ENCODE data around the gene SHISA9.
A peak's percentile ranks its signal among the peaks of the same experiment; 100 is the strongest.

SHISA9 gene

DNA sequence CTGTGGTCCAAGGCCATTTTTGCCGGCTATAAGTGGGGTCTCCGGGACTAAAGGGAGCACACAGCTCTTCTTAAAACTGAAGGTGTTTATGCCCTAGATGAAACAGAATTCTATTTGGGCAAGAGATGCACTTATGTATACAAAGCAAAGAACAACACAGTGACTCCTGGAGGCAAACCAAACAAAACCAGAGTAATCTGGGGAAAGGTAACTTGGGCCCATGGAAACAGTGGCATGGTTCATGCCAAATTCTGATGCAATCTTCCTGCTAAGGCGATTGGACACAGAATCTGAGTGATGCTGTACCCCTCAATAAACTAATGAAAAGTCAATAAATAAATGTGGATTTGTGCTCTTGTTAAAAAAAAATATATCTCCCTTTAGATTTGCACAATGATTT, 20.2 kb upstream of the SHISA9 start:
- no peak for TF ChIP-seq CTCF (IDR thresholded peaks at IDR 0.05; ENCODE audit: insufficient read depth, low read depth, low read length, missing control alignments)
- no peak for DNase-seq (ENCODE audit: low read depth)
- no peak overlapping the region for H3K4me3 ChIP-seq (ENCODE audit: low read length)

GRCh38 chr16:12881740-12882139, 19.7 kb upstream of the SHISA9 start:
- no peak for TF ChIP-seq CTCF (IDR thresholded peaks at IDR 0.05; ENCODE audit: insufficient read depth, low read depth, low read length, missing control alignments)
- no peak overlapping the region for H3K4me3 ChIP-seq (ENCODE audit: low read length)
- DNase-seq (ENCODE audit: low read depth) = no peak

DNA sequence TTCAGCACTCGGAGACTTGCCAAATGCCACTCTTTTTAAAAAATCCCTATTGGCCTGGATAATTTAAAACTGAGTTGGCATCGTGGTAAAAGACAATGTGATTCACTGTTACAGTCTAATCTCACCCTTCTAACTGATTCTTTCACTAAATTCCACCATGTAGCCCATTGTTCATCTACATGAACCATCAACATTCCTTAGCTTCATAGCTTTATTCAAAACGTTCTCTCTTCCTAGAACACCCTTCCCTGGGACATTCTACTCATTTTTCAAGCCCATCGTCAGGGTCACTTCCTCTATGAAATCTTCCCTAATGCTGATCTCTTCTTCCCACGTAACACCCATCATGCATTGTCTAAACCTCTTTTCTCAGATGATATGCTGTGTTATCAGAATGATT, 15.7 kb upstream of the SHISA9 start:
- no peak overlapping the region for H3K4me3 ChIP-seq (ENCODE audit: low read length)
- TF ChIP-seq CTCF (IDR thresholded peaks at IDR 0.05; ENCODE audit: insufficient read depth, low read depth, low read length, missing control alignments) = no peak
- no peak for DNase-seq (ENCODE audit: low read depth)

GRCh38 chr16:12891836-12892235, 9.6 kb upstream of the SHISA9 start:
- H3K4me3 ChIP-seq (ENCODE audit: low read length) = no peak overlapping the region
- no peak for DNase-seq (ENCODE audit: low read depth)
- no peak for TF ChIP-seq CTCF (IDR thresholded peaks at IDR 0.05; ENCODE audit: insufficient read depth, low read depth, low read length, missing control alignments)

- DNase-seq (ENCODE audit: low read depth) = no peak
- TF ChIP-seq CTCF (IDR thresholded peaks at IDR 0.05; ENCODE audit: insufficient read depth, low read depth, low read length, missing control alignments) = no peak
- H3K4me3 ChIP-seq (ENCODE audit: low read length) = no peak overlapping the region
These were observed 8.2 kb upstream of the SHISA9 start for GRCh38 chr16:12893050-12893750.

GRCh38 chr16:12896562-12896961, 4.8 kb upstream of the SHISA9 start:
- no peak overlapping the region for H3K4me3 ChIP-seq (ENCODE audit: low read length)
- TF ChIP-seq CTCF (IDR thresholded peaks at IDR 0.05; ENCODE audit: insufficient read depth, low read depth, low read length, missing control alignments) = peak; percentile 39
- peak; percentile 48 for DNase-seq (ENCODE audit: low read depth)

GRCh38 chr16:12898551-12898950, 2.8 kb upstream of the SHISA9 start:
- DNase-seq (ENCODE audit: low read depth) = no peak
- no peak overlapping the region for H3K4me3 ChIP-seq (ENCODE audit: low read length)
- TF ChIP-seq CTCF (IDR thresholded peaks at IDR 0.05; ENCODE audit: insufficient read depth, low read depth, low read length, missing control alignments) = no peak

Measured in epithelial cell of esophagus (primary cell).